Activated B cell treated with CpG ODN at 0.5 μM for 24 hours (primary cell): ENCODE data around the gene ALK. TPM values are rescaled to one million over a fixed set of nuclear protein-coding genes. Genes with fewer than 3 reads are reported as not detected.

Experiments
- ATAC-seq: fragments of 200-7000 bp; cut with Tn5 transposase; one replicate; pipeline ENCODE4 v1.10.0; 2021; ENCODE audit warnings: low read depth, mild to moderate bottlenecking, moderate library complexity
- CTCF ChIA-PET: fragments of 350-600 bp; sonication (Branson Sonifier 250); formaldehyde crosslinking; loops from one replicate; lab custom pipeline; 2021; ENCODE audit warnings: antibody characterized with exemption; lab: Charles Lee
- POLR2A ChIA-PET: fragments of 350-600 bp; sonication (Branson Sonifier 250); formaldehyde crosslinking; loops from one replicate; lab custom pipeline; 2021; ENCODE audit warnings: antibody characterized with exemption; lab: Charles Lee
- DNase-seq: peaks from one replicate; pipeline ENCODE4 v3.0.0; 2022
- H3K27ac Mint-ChIP-seq: one replicate; pipeline ENCODE4 v1.8.0; 2020; ENCODE audit warnings: mixed read lengths
- H3K27me3 Mint-ChIP-seq: one replicate; pipeline ENCODE4 v1.8.0; 2021; ENCODE audit warnings: mixed read lengths
- H3K36me3 Mint-ChIP-seq: one replicate; pipeline ENCODE4 v1.8.0; 2021; ENCODE audit warnings: low read depth, mixed read lengths
- H3K4me1 Mint-ChIP-seq: one replicate; pipeline ENCODE4 v1.8.0; 2021; ENCODE audit warnings: mixed read lengths
- H3K4me3 Mint-ChIP-seq: one replicate; pipeline ENCODE4 v1.8.0; 2020; ENCODE audit warnings: mild to moderate bottlenecking, mixed read lengths
- H3K9me3 Mint-ChIP-seq: one replicate; pipeline ENCODE4 v1.8.0; 2020; ENCODE audit warnings: mixed read lengths
- CTCF ChIP-seq: fragments of 200-600 bp; IDR thresholded peaks from one replicate; pipeline ENCODE4 v1.8.0; 2022; ENCODE audit warnings: antibody characterized with exemption, mild to moderate bottlenecking
- intact Hi-C: fragments of 100-400 bp; cut with micrococcal nuclease; formaldehyde crosslinking; loops from one replicate; pipeline ENCODE4 v1.15.1; 2024
- total RNA-seq: library from RNA; stranded (reverse); gene quantifications from 2 replicates; pipeline ENCODE4 v1.2.3, GENCODE V29; 2022

Gene ALK
- total RNA-seq, 1 donor from 2014 or later: not detected

GRCh38 chr2:29580223-29580622 lies 341.2 kb downstream of the ALK start:
- H3K36me3 Mint-ChIP-seq: no peaks in the 10 kb centered on the region
- H3K4me3 Mint-ChIP-seq: no peak overlapping the region
- no peaks in the 10 kb centered on the region for H3K9me3 Mint-ChIP-seq
- CTCF ChIA-PET: no interaction called here
- intact Hi-C loops: no loop called here
- ATAC-seq: no peak
- DNase-seq: no peak
- POLR2A ChIA-PET: no interaction called here
- H3K27ac Mint-ChIP-seq: no peak overlapping the region
- peaks cover 7% of the 10 kb centered on the region for H3K4me1 Mint-ChIP-seq
- no peak for TF ChIP-seq CTCF
- H3K27me3 Mint-ChIP-seq: peaks cover 2% of the 10 kb centered on the region

GRCh38 chr2:29579495-29580169 lies 341.8 kb downstream of the ALK start:
- DNase-seq (no peak), ATAC-seq (no peak)
- H3K4me3 Mint-ChIP-seq: no peak overlapping the region
- no peak for TF ChIP-seq CTCF
- POLR2A ChIA-PET: no interaction called here
- intact Hi-C loops: no loop called here
- peaks cover 2% of the 10 kb centered on the region for H3K27me3 Mint-ChIP-seq
- H3K36me3 Mint-ChIP-seq: no peaks in the 10 kb centered on the region
- no peaks in the 10 kb centered on the region for H3K9me3 Mint-ChIP-seq
- no peak overlapping the region for H3K27ac Mint-ChIP-seq
- H3K4me1 Mint-ChIP-seq: peaks cover 7% of the 10 kb centered on the region
- CTCF ChIA-PET: no interaction called here

- H3K9me3 Mint-ChIP-seq: no peaks in the 10 kb centered on the region
- no peak for TF ChIP-seq CTCF
- ATAC-seq (no peak), DNase-seq (no peak)
- ChIA-PET CTCF (no interaction called here), POLR2A (no interaction called here)
- H3K27ac Mint-ChIP-seq: no peak overlapping the region
- peaks cover 7% of the 10 kb centered on the region for H3K4me1 Mint-ChIP-seq
- no peaks in the 10 kb centered on the region for H3K36me3 Mint-ChIP-seq
- no peak overlapping the region for H3K4me3 Mint-ChIP-seq
- H3K27me3 Mint-ChIP-seq: peaks cover 2% of the 10 kb centered on the region
- intact Hi-C loops: no loop called here
Measured at GRCh38 chr2:29578084-29578598, 343.2 kb downstream of the ALK start.

- CTCF ChIA-PET: no interaction called here
- POLR2A ChIA-PET: no interaction called here
- no peaks in the 10 kb centered on the region for H3K36me3 Mint-ChIP-seq
- intact Hi-C loops: no loop called here
- peaks cover 2% of the 10 kb centered on the region for H3K27me3 Mint-ChIP-seq
- DNase-seq (no peak), ATAC-seq (no peak)
- TF ChIP-seq CTCF: no peak
- H3K9me3 Mint-ChIP-seq: no peaks in the 10 kb centered on the region
- no peak overlapping the region for H3K27ac Mint-ChIP-seq
- H3K4me1 Mint-ChIP-seq: no peaks in the 10 kb centered on the region
- H3K4me3 Mint-ChIP-seq: no peak overlapping the region
Measured at GRCh38 chr2:29576231-29576630, 345.2 kb downstream of the ALK start.

GRCh38 chr2:29575370-29575890 lies 346.0 kb downstream of the ALK start:
- Mint-ChIP-seq H3K4me1 (no peaks in the 10 kb centered on the region), H3K27me3 (peaks cover 2% of the 10 kb centered on the region), H3K27ac (no peak overlapping the region), H3K4me3 (no peak overlapping the region), H3K36me3 (no peaks in the 10 kb centered on the region), H3K9me3 (no peaks in the 10 kb centered on the region)
- POLR2A ChIA-PET: no interaction called here
- intact Hi-C loops: no loop called here
- ATAC-seq: no peak
- DNase-seq: no peak
- CTCF ChIA-PET: no interaction called here
- no peak for TF ChIP-seq CTCF
